KMS-11 (cell line): ENCODE measurements around the gene GNAT2.

Experiments used
- H2AFZ ChIP-seq: fragments of 200-600 bp; sonication (generic); 2 replicates; pipeline ENCODE4 v1.6.1; 2016; ENCODE audit warnings: antibody characterized with exemption, mixed run types, low read depth
- H3K27ac ChIP-seq: fragments of 200-600 bp; sonication (generic); 2 replicates; pipeline ENCODE4 v1.6.1; 2016; ENCODE audit warnings: mild to moderate bottlenecking, mixed run types
- H3K27me3 ChIP-seq: fragments of 200-600 bp; sonication (generic); 2 replicates; pipeline ENCODE4 v1.6.1; 2017; ENCODE audit warnings: mild to moderate bottlenecking, low read depth, mixed run types, moderate library complexity; ENCODE audit not compliant: insufficient read depth
- H3K36me3 ChIP-seq: fragments of 200-600 bp; sonication (generic); 2 replicates; pipeline ENCODE4 v1.6.1; 2017; ENCODE audit warnings: mild to moderate bottlenecking, mixed run types; ENCODE audit not compliant: insufficient read depth
- H3K4me1 ChIP-seq: fragments of 200-600 bp; sonication (generic); 2 replicates; pipeline ENCODE4 v1.6.1; 2016; ENCODE audit warnings: mild to moderate bottlenecking, low read depth, mixed run types; ENCODE audit not compliant: poor library complexity, severe bottlenecking
- H3K4me2 ChIP-seq: fragments of 200-600 bp; sonication (generic); 2 replicates; pipeline ENCODE4 v1.7.0; 2016; ENCODE audit warnings: mild to moderate bottlenecking, mixed run types
- H3K4me3 ChIP-seq: fragments of 200-600 bp; sonication (generic); IDR thresholded peaks from 2 replicates; pipeline ENCODE4 v1.6.1; 2017; ENCODE audit warnings: low read depth, low read length, mixed read lengths; ENCODE audit not compliant: insufficient read depth
- H3K79me2 ChIP-seq: fragments of 200-600 bp; sonication (generic); 2 replicates; pipeline ENCODE4 v1.6.1; 2016; ENCODE audit warnings: low read depth, mixed run types; ENCODE audit not compliant: insufficient read depth
- H3K9ac ChIP-seq: fragments of 200-600 bp; sonication (generic); 2 replicates; pipeline ENCODE4 v1.6.1; 2016; ENCODE audit warnings: mild to moderate bottlenecking, mixed run types
- H4K20me1 ChIP-seq: fragments of 200-600 bp; sonication (generic); 2 replicates; pipeline ENCODE4 v1.6.1; 2016; ENCODE audit warnings: mild to moderate bottlenecking, mixed run types; ENCODE audit not compliant: insufficient read depth
- CTCF ChIP-seq: fragments of 200-600 bp; sonication (generic); conservative IDR thresholded peaks from 2 replicates; pipeline ENCODE4 v1.6.1; 2017; ENCODE audit warnings: low read depth, mild to moderate bottlenecking, antibody characterized with exemption, low read length, moderate library complexity, mixed read lengths

The GNAT2 gene

GRCh38 chr1:109584766-109585165 is 34.6 kb downstream of the GNAT2 start:
- H4K20me1 ChIP-seq = no peaks in the 10 kb centered on the region
- no peak for TF ChIP-seq CTCF
- H3K79me2 ChIP-seq = no peaks in the 10 kb centered on the region
- no peaks in the 10 kb centered on the region for H3K27me3 ChIP-seq
- H3K27ac ChIP-seq = no peak overlapping the region
- H3K36me3 ChIP-seq = peaks cover 6% of the 10 kb centered on the region; the same call in 1 of the 2 replicates
- H3K4me1 ChIP-seq = no peaks in the 10 kb centered on the region
- no peak overlapping the region for H3K4me3 ChIP-seq
- no peak overlapping the region for H3K9ac ChIP-seq
- H2AFZ ChIP-seq = no peak overlapping the region
- no peak overlapping the region for H3K4me2 ChIP-seq

GRCh38 chr1:109582021-109582420 is 37.4 kb downstream of the GNAT2 start:
- H3K4me1 ChIP-seq = no peaks in the 10 kb centered on the region
- H3K36me3 ChIP-seq = peaks cover 8% of the 10 kb centered on the region; the same call in 1 of the 2 replicates
- no peak overlapping the region for H3K4me2 ChIP-seq
- no peak overlapping the region for H3K27ac ChIP-seq
- no peak overlapping the region for H3K9ac ChIP-seq
- no peak overlapping the region for H3K4me3 ChIP-seq
- H3K27me3 ChIP-seq = no peaks in the 10 kb centered on the region
- no peaks in the 10 kb centered on the region for H3K79me2 ChIP-seq
- no peak for TF ChIP-seq CTCF
- no peaks in the 10 kb centered on the region for H4K20me1 ChIP-seq
- no peak overlapping the region for H2AFZ ChIP-seq

- TF ChIP-seq CTCF = no peak
- Histone ChIP-seq H3K4me2 (no peak overlapping the region), H3K9ac (no peak overlapping the region), H4K20me1 (no peaks in the 10 kb centered on the region), H3K79me2 (no peaks in the 10 kb centered on the region), H3K4me3 (no peak overlapping the region), H3K36me3 (peaks cover 3% of the 10 kb centered on the region; the same call in 1 of the 2 replicates), H2AFZ (no peak overlapping the region), H3K27me3 (no peaks in the 10 kb centered on the region), H3K4me1 (no peaks in the 10 kb centered on the region), H3K27ac (no peak overlapping the region)
Observed at GRCh38 chr1:109579491-109579890, 39.9 kb downstream of the GNAT2 start.

GRCh38 chr1:109578947-109579443 is 40.4 kb downstream of the GNAT2 start:
- H3K4me1 ChIP-seq = no peaks in the 10 kb centered on the region
- no peaks in the 10 kb centered on the region for H4K20me1 ChIP-seq
- H3K9ac ChIP-seq = no peak overlapping the region

More at GRCh38 chr1:109578947-109579443, 40.4 kb downstream of the GNAT2 start:
- no peak overlapping the region for H2AFZ ChIP-seq
- no peak overlapping the region for H3K4me2 ChIP-seq
- TF ChIP-seq CTCF = no peak
- peaks cover 3% of the 10 kb centered on the region; the same call in 1 of the 2 replicates for H3K36me3 ChIP-seq
- H3K27ac ChIP-seq = no peak overlapping the region
- no peaks in the 10 kb centered on the region for H3K27me3 ChIP-seq
- no peaks in the 10 kb centered on the region for H3K79me2 ChIP-seq
- H3K4me3 ChIP-seq = no peak overlapping the region
